H1 (cell line): ENCODE results near the gene NUDT3. TPM values are rescaled to one million over a fixed set of nuclear protein-coding genes. Genes with fewer than 3 reads are reported as not detected.
A peak's percentile ranks its signal among the peaks of the same experiment; 100 is the strongest.

Experiments used
- CBX8 ChIP-seq: fragments of 300-800, 300-1000 bp; sonication (generic); IDR thresholded peaks from 2 replicates; pipeline ENCODE4 v1.7.1; 2016; ENCODE audit warnings: low read depth, low read length, borderline replicate concordance
- CTCF ChIP-seq, 3 experiments: IDR thresholded peaks; 1 replicate in 2 of 3; 2 replicates in 1 of 3; pipeline versions ENCODE4 v1.5.1 to v1.6.1; 2011; ENCODE audit warnings: low read length in 3 of 3, mild to moderate bottlenecking in 3 of 3, inconsistent platforms in 2 of 3, low read depth in 1 of 3, moderate library complexity in 1 of 3; ENCODE audit not compliant: insufficient read depth in 1 of 3; ENCODE audit errors: control extremely low read depth in 1 of 3
- EGR1 ChIP-seq: IDR thresholded peaks from 2 replicates; pipeline ENCODE4 v1.6.1; 2011; ENCODE audit warnings: low read depth, low read length, borderline replicate concordance
- HDAC6 ChIP-seq: IDR thresholded peaks from one replicate; pipeline ENCODE4 v1.7.1; 2012; ENCODE audit warnings: low read depth, mild to moderate bottlenecking, inconsistent platforms, low read length, moderate library complexity
- JUN ChIP-seq: IDR thresholded peaks from 2 replicates; pipeline ENCODE4 v1.6.1; 2011; ENCODE audit warnings: low read depth, mild to moderate bottlenecking, improper control_type of control experiment, low read length
- KDM4A ChIP-seq: IDR thresholded peaks from one replicate; pipeline ENCODE4 v1.7.1; 2012; ENCODE audit warnings: low read depth, mild to moderate bottlenecking, moderate library complexity, low read length, inconsistent platforms; ENCODE audit not compliant: severe bottlenecking
- POLR2A ChIP-seq, 2 experiments: IDR thresholded peaks; 1 replicate in 1 of 2; 2 replicates in 1 of 2; pipeline ENCODE4 v1.6.1; 2011; ENCODE audit warnings: low read depth in 2 of 2, low read length in 2 of 2, mild to moderate bottlenecking in 2 of 2; ENCODE audit errors: control extremely low read depth in 1 of 2
- POU5F1 ChIP-seq: IDR thresholded peaks from 2 replicates; pipeline ENCODE4 v1.6.1; 2011; ENCODE audit warnings: low read depth, mild to moderate bottlenecking, low read length, moderate library complexity
- RNF2 ChIP-seq: fragments of 200-900, 300-1000 bp; sonication (generic); IDR thresholded peaks from 2 replicates; pipeline ENCODE4 v1.7.1; 2016; ENCODE audit warnings: borderline replicate concordance, low read depth, mild to moderate bottlenecking, antibody characterized with exemption, low read length; ENCODE audit not compliant: poor library complexity, severe bottlenecking; ENCODE audit errors: missing control alignments
- RXRA ChIP-seq: IDR thresholded peaks from 2 replicates; pipeline ENCODE4 v1.6.1; 2011; ENCODE audit warnings: low read depth, mild to moderate bottlenecking, low read length, moderate library complexity; ENCODE audit not compliant: insufficient read depth
- SIX5 ChIP-seq: IDR thresholded peaks from 2 replicates; pipeline ENCODE4 v1.6.1; 2011; ENCODE audit warnings: mild to moderate bottlenecking, low read depth, low read length
- polyA plus RNA-seq, 7 experiments: library from polyadenylated mRNA; depleted of rRNA in 3 of 7; stranded (reverse) in 5 of 7; unstranded in 2 of 7; fragments of >200 nt in 5 of 7; fragments of 200-250 nt in 2 of 7; gene quantifications; 1 replicate in 5 of 7; 2 replicates in 1 of 7; 4 replicates in 1 of 7; pipeline versions ENCODE4 v1.2.1 to v1.2.3, GENCODE V29; 2011 to 2013; ENCODE audit warnings: missing spikeins in 2 of 7, mixed read lengths in 2 of 7
- total RNA-seq: library from RNA; stranded (reverse); fragmentation: NEBNext Ultra II Directional; extraction: Animal tissue kit (Norgen Biotek cat#: 25700); gene quantifications from 2 replicates; pipeline ENCODE4 v1.2.1, GENCODE V29; 2021
- TF ChIP-seq, protein P1 (sequence below): IDR thresholded peaks from 2 replicates; pipeline ENCODE4 v1.6.1; 2012; ENCODE audit warnings: inconsistent platforms

Gene NUDT3
- total and polyA plus RNA-seq, 2 of the 8 experiments (the other 6 are each of a cell fraction or from before 2014, with no cell fraction given) = 14.1 to 36.9 TPM

DNA sequence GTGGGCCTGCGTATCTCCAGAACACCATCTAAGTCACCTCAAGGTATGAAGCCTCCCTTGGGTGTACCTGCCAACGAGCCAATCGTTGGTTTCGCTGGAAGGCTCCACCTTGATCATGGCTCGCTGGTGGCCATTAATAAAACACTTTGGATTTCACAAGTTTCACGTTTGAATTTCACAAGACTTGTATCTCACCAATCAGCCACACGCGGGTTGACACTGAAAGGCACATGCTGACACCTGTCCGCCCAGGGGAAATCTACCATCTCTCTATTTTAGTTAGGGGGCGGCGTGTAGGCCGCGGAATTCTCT, 156.4 kb downstream of the NUDT3 start (continued):
- TF ChIP-seq RXRA (no peak), SIX5 (no peak), POLR2A (IDR thresholded peaks at IDR 0.05; ENCODE audit: control extremely low read depth in 1 of 2, low read depth in 2 of 2, low read length in 2 of 2) (peak in 1 of 2 experiments; percentile 81; a peak in 1 of 3 replicates), HDAC6 (no peak), CBX8 (no peak), CTCF (IDR thresholded peaks at IDR 0.05; ENCODE audit: control extremely low read depth in 1 of 3, insufficient read depth in 1 of 3, low read depth in 1 of 3, low read length in 3 of 3) (no peak), RNF2 (no peak), JUN (no peak), EGR1 (no peak), KDM4A (no peak), POU5F1 (no peak)
- TF ChIP-seq, protein P1, sequence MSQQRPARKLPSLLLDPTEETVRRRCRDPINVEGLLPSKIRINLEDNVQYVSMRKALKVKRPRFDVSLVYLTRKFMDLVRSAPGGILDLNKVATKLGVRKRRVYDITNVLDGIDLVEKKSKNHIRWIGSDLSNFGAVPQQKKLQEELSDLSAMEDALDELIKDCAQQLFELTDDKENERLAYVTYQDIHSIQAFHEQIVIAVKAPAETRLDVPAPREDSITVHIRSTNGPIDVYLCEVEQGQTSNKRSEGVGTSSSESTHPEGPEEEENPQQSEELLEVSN = no peak
